Neural progenitor cell (in vitro differentiated cells): ENCODE results near the gene ANO1. TPM values are rescaled to one million over a fixed set of nuclear protein-coding genes. Genes with fewer than 3 reads are reported as not detected.

Experiments
- DNase-seq: peaks from one replicate; pipeline ENCODE4 v3.0.0-alpha.2; 2016; ENCODE audit warnings: low spot score
- H2AFZ ChIP-seq: fragments of 200-600 bp; sonication (generic); replicated peaks from 2 replicates; pipeline ENCODE4 v1.6.1; 2016; ENCODE audit warnings: antibody characterized with exemption
- H3F3A ChIP-seq: fragments of 200-600 bp; sonication (generic); 2 replicates; pipeline ENCODE4 v1.6.1; 2016; ENCODE audit warnings: antibody characterized with exemption, low read depth
- H3K27ac ChIP-seq: fragments of 200-600 bp; sonication (generic); 2 replicates; pipeline ENCODE4 v1.5.1; 2016; ENCODE audit warnings: mild to moderate bottlenecking
- H3K27me3 ChIP-seq: fragments of 200-600 bp; sonication (generic); 2 replicates; pipeline ENCODE4 v1.6.1; 2016; ENCODE audit warnings: mild to moderate bottlenecking, moderate library complexity
- H3K36me3 ChIP-seq: fragments of 200-600 bp; sonication (generic); 2 replicates; pipeline ENCODE4 v1.5.1; 2016
- H3K4me1 ChIP-seq: fragments of 200-600 bp; sonication (generic); 2 replicates; pipeline ENCODE4 v1.6.1; 2016; ENCODE audit warnings: mixed run types
- H3K4me2 ChIP-seq: fragments of 200-600 bp; sonication (generic); 2 replicates; pipeline ENCODE4 v1.6.1; 2016
- H3K4me3 ChIP-seq: fragments of 200-600 bp; sonication (generic); 2 replicates; pipeline ENCODE4 v1.5.1; 2016
- H3K79me2 ChIP-seq: fragments of 200-600 bp; sonication (generic); 2 replicates; pipeline ENCODE4 v1.6.1; 2016; ENCODE audit warnings: low read depth
- H3K9ac ChIP-seq: fragments of 200-600 bp; sonication (generic); 2 replicates; pipeline ENCODE4 v1.6.1; 2016
- H3K9me3 ChIP-seq: fragments of 200-600 bp; sonication (generic); 2 replicates; pipeline ENCODE4 v1.5.1; 2016; ENCODE audit warnings: low read depth
- H4K20me1 ChIP-seq: fragments of 200-600 bp; sonication (generic); 2 replicates; pipeline ENCODE4 v1.6.1; 2016; ENCODE audit warnings: low read depth
- H3K27ac Mint-ChIP-seq: 3 replicates; pipeline ENCODE4 v1.8.0; 2021; ENCODE audit warnings: mixed read lengths
- H3K27me3 Mint-ChIP-seq: 2 replicates; pipeline ENCODE4 v1.8.0; 2022; ENCODE audit warnings: low read depth, mild to moderate bottlenecking, inconsistent platforms, moderate library complexity, mixed read lengths; ENCODE audit not compliant: insufficient read depth
- H3K36me3 Mint-ChIP-seq: 3 replicates; pipeline ENCODE4 v1.8.0; 2021; ENCODE audit warnings: mixed read lengths
- H3K4me1 Mint-ChIP-seq: 3 replicates; pipeline ENCODE4 v1.8.0; 2021; ENCODE audit warnings: mixed read lengths
- H3K4me3 Mint-ChIP-seq: 3 replicates; pipeline ENCODE4 v1.8.0; 2021; ENCODE audit warnings: mild to moderate bottlenecking, moderate library complexity, mixed read lengths
- H3K9me3 Mint-ChIP-seq: 3 replicates; pipeline ENCODE4 v1.8.0; 2020; ENCODE audit warnings: mixed read lengths
- CTCF ChIP-seq: fragments of 200-600 bp; sonication (generic); IDR thresholded peaks from 2 replicates; pipeline ENCODE4 v1.5.1; 2017; ENCODE audit warnings: antibody characterized with exemption, mild to moderate bottlenecking
- EZH2 ChIP-seq: fragments of 200-600 bp; sonication (generic); IDR thresholded peaks from 2 replicates; pipeline ENCODE4 v1.6.1; 2017; ENCODE audit warnings: antibody characterized with exemption, mild to moderate bottlenecking, moderate library complexity
- EZH2phosphoT487 ChIP-seq: fragments of 200-600 bp; sonication (generic); IDR thresholded peaks from 2 replicates; pipeline ENCODE4 v1.6.1; 2017; ENCODE audit warnings: antibody characterized with exemption
- total RNA-seq: library from RNA; depleted of rRNA; stranded (reverse); fragments of >200 nt; gene quantifications from 2 replicates; pipeline ENCODE4 v1.2.3, GENCODE V29; 2015; ENCODE audit warnings: low replicate concordance

ANO1 gene
- total RNA-seq, 1 donor from 2014 or later: not detected

- Histone ChIP-seq H4K20me1 (no peaks in the 10 kb centered on the region), H3K79me2 (no peaks in the 10 kb centered on the region), H3K4me2 (no peak overlapping the region), H3K4me1 (peaks cover 14% of the 10 kb centered on the region), H3F3A (peaks cover 1% of the 10 kb centered on the region), H3K36me3 (no peaks in the 10 kb centered on the region), H2AFZ (no peak overlapping the region), H3K27ac (no peak overlapping the region), H3K9ac (no peak overlapping the region), H3K9me3 (no peaks in the 10 kb centered on the region), H3K27me3 (peaks cover 43% of the 10 kb centered on the region), H3K4me3 (no peak overlapping the region)
- Mint-ChIP-seq H3K4me3 (no peak overlapping the region), H3K9me3 (peaks cover 3% of the 10 kb centered on the region), H3K27ac (no peak overlapping the region), H3K4me1 (peaks cover 29% of the 10 kb centered on the region), H3K36me3 (no peaks in the 10 kb centered on the region), H3K27me3 (peaks cover 39% of the 10 kb centered on the region)
- DNase-seq: no peak
- TF ChIP-seq CTCF (no peak), EZH2 (no peak), EZH2phosphoT487 (no peak)
These were observed 55.7 kb downstream of the ANO1 start for GRCh38 chr11:70133771-70134335.

- Histone ChIP-seq H3K4me2 (no peak overlapping the region), H4K20me1 (no peaks in the 10 kb centered on the region), H3K9me3 (no peaks in the 10 kb centered on the region), H3K4me1 (peaks cover 13% of the 10 kb centered on the region), H3K27me3 (peaks cover 43% of the 10 kb centered on the region), H3K36me3 (no peaks in the 10 kb centered on the region), H3K79me2 (no peaks in the 10 kb centered on the region), H2AFZ (no peak overlapping the region), H3K9ac (no peak overlapping the region), H3K27ac (no peak overlapping the region), H3F3A (no peaks in the 10 kb centered on the region), H3K4me3 (no peak overlapping the region)
- TF ChIP-seq EZH2phosphoT487 (no peak), CTCF (no peak), EZH2 (no peak)
- Mint-ChIP-seq H3K27ac (peak overlapping the region; percentile 25), H3K4me1 (peaks cover 23% of the 10 kb centered on the region), H3K36me3 (no peaks in the 10 kb centered on the region), H3K27me3 (peaks cover 39% of the 10 kb centered on the region), H3K4me3 (no peak overlapping the region), H3K9me3 (peaks cover 3% of the 10 kb centered on the region)
- no peak for DNase-seq
These were observed 56.4 kb downstream of the ANO1 start for GRCh38 chr11:70134490-70134889.

GRCh38 chr11:70135142-70135541 lies 57.0 kb downstream of the ANO1 start:
- H3K4me3 Mint-ChIP-seq: peak overlapping the region; percentile 66
- H3K27ac ChIP-seq: no peak overlapping the region
- peak overlapping the region; percentile 74 for H2AFZ ChIP-seq
- H3K27ac Mint-ChIP-seq: no peak overlapping the region
- DNase-seq: no peak
- H4K20me1 ChIP-seq: no peaks in the 10 kb centered on the region
- no peak overlapping the region for H3K9ac ChIP-seq
- TF ChIP-seq EZH2phosphoT487 (no peak), CTCF (no peak), EZH2 (no peak)
- H3K27me3 Mint-ChIP-seq: peaks cover 39% of the 10 kb centered on the region
- H3K4me1 Mint-ChIP-seq: peaks cover 29% of the 10 kb centered on the region
- H3K36me3 Mint-ChIP-seq: no peaks in the 10 kb centered on the region
- no peak overlapping the region for H3K4me3 ChIP-seq
- H3K9me3 ChIP-seq: no peaks in the 10 kb centered on the region
- no peaks in the 10 kb centered on the region for H3K79me2 ChIP-seq
- H3K4me2 ChIP-seq: peak overlapping the region; percentile 60
- peaks cover 13% of the 10 kb centered on the region for H3K4me1 ChIP-seq
- no peaks in the 10 kb centered on the region for H3K36me3 ChIP-seq
- H3F3A ChIP-seq: no peaks in the 10 kb centered on the region
- H3K27me3 ChIP-seq: peaks cover 43% of the 10 kb centered on the region
- peaks cover 3% of the 10 kb centered on the region for H3K9me3 Mint-ChIP-seq
